ENCODE data around the gene IGSF3. TPM values are rescaled to one million over a fixed set of nuclear protein-coding genes. Genes with fewer than 3 reads are reported as not detected.

The IGSF3 gene
- polyA plus RNA-seq, 3 donors = 0.07 to 0.12 TPM; not detected in 1

- H3K27ac Mint-ChIP-seq = peak overlapping the region in 3 of 7 donors; percentile 96 to 98 (median 98)
- H3K4me3 ChIP-seq (replicated peaks in 1 of 3; ENCODE audit: low read depth in 2 of 3, low read length in 3 of 3) = peak overlapping the region in 1 of 3 experiments; percentile 84
- intact Hi-C loops (cut with micrococcal nuclease) = no loop called here
- H3K27ac ChIP-seq (ENCODE audit: low read depth in 1 of 2, low read length in 2 of 2) = no peak overlapping the region
- no peaks in the 10 kb centered on the region for H3K27me3 ChIP-seq (ENCODE audit: control insufficient read depth in 2 of 2, insufficient read depth in 2 of 2, low read length in 2 of 2)
- H3K4me1 Mint-ChIP-seq = peaks cover 70% of the 10 kb centered on the region
- H3K4me1 ChIP-seq (ENCODE audit: control insufficient read depth in 1 of 2, insufficient read depth in 2 of 2, low read length in 2 of 2) = peaks cover 32 to 55% of the 10 kb centered on the region in 2 donors
- peaks cover 78% of the 10 kb centered on the region for H3K79me2 ChIP-seq (ENCODE audit: insufficient read depth, low read length)
- no peak overlapping the region for H3K9ac ChIP-seq (ENCODE audit: insufficient read depth, low read length, poor library complexity, severe bottlenecking)
- peak overlapping the region in 1 of 2 donors; percentile 100 for H3K4me3 Mint-ChIP-seq
- H3K36me3 ChIP-seq (replicated peaks in 1 of 2; ENCODE audit: control insufficient read depth in 1 of 2, insufficient read depth in 2 of 2, low read length in 2 of 2) = peaks cover 0 to 17% of the 10 kb centered on the region in 2 donors
- peaks cover 67% of the 10 kb centered on the region for H4K20me1 ChIP-seq (ENCODE audit: insufficient read depth, low read length)
- DNase-seq = no peak
- peaks cover 39 to 50% of the 10 kb centered on the region in 2 donors for H3K36me3 Mint-ChIP-seq
- H3K27me3 Mint-ChIP-seq (ENCODE audit: low read depth in 3 of 3) = peaks cover 0 to 4% (median 0%) of the 10 kb centered on the region in 3 donors
- H3K9me3 ChIP-seq (replicated peaks in 1 of 2; ENCODE audit: control insufficient read depth in 1 of 2, insufficient read depth in 1 of 2, low read length in 2 of 2) = no peaks in the 10 kb centered on the region
- no peak for TF ChIP-seq CTCF (IDR thresholded peaks at IDR 0.05)
- 88% methylated on average over 1 of the region's 4 CpGs for WGBS (ENCODE audit: insufficient coverage)
- no peak overlapping the region for H2AFZ ChIP-seq (ENCODE audit: insufficient read depth, low read depth, low read length, poor library complexity, severe bottlenecking)
- peak overlapping the region; percentile 73 for H3K4me2 ChIP-seq (replicated peaks; ENCODE audit: extremely low read depth, low read length, poor library complexity, severe bottlenecking)
- peaks cover 0 to 16% (median 8%) of the 10 kb centered on the region in 7 donors for H3K9me3 Mint-ChIP-seq
These were observed 99.5 kb downstream of the IGSF3 start for GRCh38 chr1:116567790-116568661.

- no peak overlapping the region for H3K4me3 Mint-ChIP-seq
- no peaks in the 10 kb centered on the region for H3K9me3 ChIP-seq (replicated peaks in 1 of 2; ENCODE audit: control insufficient read depth in 1 of 2, insufficient read depth in 1 of 2, low read length in 2 of 2)
- H3K9ac ChIP-seq (ENCODE audit: insufficient read depth, low read length, poor library complexity, severe bottlenecking) = no peak overlapping the region
- no peak overlapping the region for H3K27ac ChIP-seq (ENCODE audit: low read depth in 1 of 2, low read length in 2 of 2)
- peaks cover 83% of the 10 kb centered on the region for H3K4me1 Mint-ChIP-seq
- H3K79me2 ChIP-seq (ENCODE audit: insufficient read depth, low read length) = peaks cover 100% of the 10 kb centered on the region
- peaks cover 31 to 55% of the 10 kb centered on the region in 2 donors for H3K4me1 ChIP-seq (ENCODE audit: control insufficient read depth in 1 of 2, insufficient read depth in 2 of 2, low read length in 2 of 2)
- no peak overlapping the region for H3K4me3 ChIP-seq (replicated peaks in 1 of 3; ENCODE audit: low read depth in 2 of 3, low read length in 3 of 3)
- H2AFZ ChIP-seq (ENCODE audit: insufficient read depth, low read depth, low read length, poor library complexity, severe bottlenecking) = no peak overlapping the region
- no peak for DNase-seq
- peaks cover 52 to 62% of the 10 kb centered on the region in 2 donors for H3K36me3 Mint-ChIP-seq
- intact Hi-C loops (cut with micrococcal nuclease) = no loop called here
- H3K27me3 ChIP-seq (ENCODE audit: control insufficient read depth in 2 of 2, insufficient read depth in 2 of 2, low read length in 2 of 2) = no peaks in the 10 kb centered on the region
- no peak for TF ChIP-seq CTCF (IDR thresholded peaks at IDR 0.05)
- peaks cover 0 to 20% of the 10 kb centered on the region in 2 donors for H3K36me3 ChIP-seq (replicated peaks in 1 of 2; ENCODE audit: control insufficient read depth in 1 of 2, insufficient read depth in 2 of 2, low read length in 2 of 2)
- H3K27ac Mint-ChIP-seq = peak overlapping the region in 4 of 7 donors; percentile 21 to 84 (median 42)
- peaks cover 0 to 2% (median 0%) of the 10 kb centered on the region in 3 donors for H3K27me3 Mint-ChIP-seq (ENCODE audit: low read depth in 3 of 3)
- H4K20me1 ChIP-seq (ENCODE audit: insufficient read depth, low read length) = peaks cover 93% of the 10 kb centered on the region
- H3K9me3 Mint-ChIP-seq = peaks cover 0 to 16% (median 9%) of the 10 kb centered on the region in 7 donors
- WGBS (ENCODE audit: insufficient coverage) = 100% methylated on average over 1 of the region's 1 CpG
- H3K4me2 ChIP-seq (replicated peaks; ENCODE audit: extremely low read depth, low read length, poor library complexity, severe bottlenecking) = no peak overlapping the region
These were observed 102.3 kb downstream of the IGSF3 start for GRCh38 chr1:116565222-116565621.
